HepG2 (cell line): ENCODE results near the gene ADAM22. TPM values are rescaled to one million over a fixed set of nuclear protein-coding genes. Genes with fewer than 3 reads are reported as not detected.

Source experiments
- ATAC-seq: fragments of 200-7000 bp; cut with Tn5 transposase; 3 replicates; pipeline ENCODE4 v1.9.1; 2020; ENCODE audit warnings: mild to moderate bottlenecking, moderate library complexity
- BruUV-seq: library from RNA; stranded (reverse); fragments of 400-500 nt; replicated peaks from 2 replicates; lab custom pipeline; 2021; lab: Mats Ljungman, UMichigan
- CTCF ChIA-PET: fragments of 300-600 bp; formaldehyde crosslinking; extraction: SDS; loops from one replicate; lab custom pipeline; 2021; ENCODE audit warnings: low total read pairs, inconsistent platforms, low intra/inter-chr PET ratio; lab: Yijun Ruan, JAX
- POLR2A ChIA-PET: fragments of 350-600 bp; sonication (Branson Sonifier 250); formaldehyde crosslinking; loops from one replicate; lab custom pipeline; 2020; ENCODE audit warnings: antibody characterized with exemption, inconsistent platforms; lab: Yijun Ruan, JAX
- DNase-seq: peaks from one replicate; pipeline ENCODE4 v3.0.0-alpha.2; 2015; ENCODE audit warnings: low spot score
- FAIRE-seq: peaks from 3 replicates; lab custom pipeline; 2011; peaks lifted over from hg19 to GRCh38; lab: Jason Lieb, UNC
- H2AFZ ChIP-seq: one replicate; pipeline ENCODE4 v1.6.1; 2011; ENCODE audit warnings: low read length, inconsistent platforms
- H3K27ac ChIP-seq: fragments of 300-600 bp; 3 replicates; pipeline ENCODE4 v1.8.0; 2011; ENCODE audit warnings: mixed run types, mild to moderate bottlenecking, mixed read lengths, low read length, inconsistent platforms; ENCODE audit not compliant: insufficient read depth; ENCODE audit errors: extremely low read length
- H3K27me3 ChIP-seq, 2 experiments: fragments of 200-600 bp in 1 of 2; 2 replicates in 1 of 2; 3 replicates in 1 of 2; pipeline versions ENCODE4 v1.6.0 to v1.8.0; 2011; ENCODE audit warnings: low read length in 2 of 2, mild to moderate bottlenecking in 2 of 2, moderate library complexity in 2 of 2, inconsistent platforms in 1 of 2; ENCODE audit not compliant: insufficient read depth in 2 of 2, control insufficient read depth in 1 of 2
- H3K36me3 ChIP-seq, 2 experiments: fragments of 200-600 bp in 1 of 2; replicated peaks in 1 of 2; 2 replicates in 1 of 2; 3 replicates in 1 of 2; pipeline versions ENCODE4 v1.5.1 to v1.8.0; 2011; ENCODE audit warnings: low read length in 2 of 2, inconsistent platforms in 1 of 2; ENCODE audit not compliant: insufficient read depth in 2 of 2, control insufficient read depth in 1 of 2
- H3K4me1 ChIP-seq: 2 replicates; pipeline ENCODE4 v1.5.1; 2012; ENCODE audit warnings: low read length, inconsistent platforms; ENCODE audit not compliant: insufficient read depth
- H3K4me2 ChIP-seq: 2 replicates; pipeline ENCODE4 v1.6.0; 2011; ENCODE audit warnings: low read depth, low read length, inconsistent platforms
- H3K4me3 ChIP-seq, 3 experiments: fragments of 200-600 bp in 1 of 3; sonication (generic), shearing (Covaris generic) in 1 of 3; replicated peaks in 1 of 3; 2 replicates each; pipeline ENCODE4 v1.5.1; 2011 to 2016; ENCODE audit warnings: low read length in 3 of 3, inconsistent platforms in 2 of 3, low read depth in 2 of 3, mild to moderate bottlenecking in 2 of 3, control low read depth in 1 of 3, mixed read lengths in 1 of 3; ENCODE audit not compliant: insufficient read depth in 1 of 3
- H3K79me2 ChIP-seq: one replicate; pipeline ENCODE4 v1.6.1; 2011; ENCODE audit warnings: low read length, inconsistent platforms; ENCODE audit not compliant: insufficient read depth
- H3K9ac ChIP-seq: 2 replicates; pipeline ENCODE4 v1.6.0; 2011; ENCODE audit warnings: mild to moderate bottlenecking, low read depth, low read length, inconsistent platforms; ENCODE audit not compliant: insufficient read depth
- H3K9me3 ChIP-seq: 2 replicates; pipeline ENCODE4 v1.5.1; 2012; ENCODE audit warnings: mild to moderate bottlenecking, low read length
- H4K20me1 ChIP-seq: 2 replicates; pipeline ENCODE4 v1.6.0; 2011; ENCODE audit warnings: inconsistent platforms, mild to moderate bottlenecking, low read length, moderate library complexity; ENCODE audit not compliant: insufficient read depth
- EP300 ChIP-seq, 3 experiments: sonication (generic) in 1 of 3; formaldehyde crosslinking in 1 of 3; IDR thresholded peaks; 2 replicates each; pipeline versions ENCODE4 v1.5.1 to v1.6.1; 2011 to 2020; ENCODE audit warnings: low read depth in 2 of 3, low read length in 2 of 3, borderline replicate concordance in 1 of 3, improper control_type of control experiment in 1 of 3, mild to moderate bottlenecking in 1 of 3, missing genetic modification reagents in 1 of 3, moderate library complexity in 1 of 3
- IRF2 ChIP-seq: IDR thresholded peaks from 2 replicates; pipeline ENCODE4 v1.6.1; 2018; ENCODE audit warnings: missing genetic modification reagents, missing compliant biosample characterization
- NFYB ChIP-seq: sonication (generic); formaldehyde crosslinking; IDR thresholded peaks from 2 replicates; pipeline ENCODE4 v1.4.0; 2020; ENCODE audit warnings: missing genetic modification reagents
- NRL ChIP-seq: sonication (generic); formaldehyde crosslinking; IDR thresholded peaks from 2 replicates; pipeline ENCODE4 v1.5.0; 2020; ENCODE audit warnings: missing genetic modification reagents, mild to moderate bottlenecking, moderate library complexity, borderline replicate concordance
- THAP11 ChIP-seq: IDR thresholded peaks from 2 replicates; pipeline ENCODE4 v1.6.1; 2016; ENCODE audit warnings: missing biosample characterization, missing genetic modification reagents
- in situ Hi-C: cut with HindIII; loops from 2 replicates; pipeline ENCODE4 v1.10.0; 2017; ENCODE audit warnings: low pct_unique_long_range_greater_than_20kb; ENCODE audit not compliant: extremely low pct_ligation_motif_present
- intact Hi-C: fragments of 100-400 bp; cut with micrococcal nuclease; formaldehyde crosslinking; loops from one replicate; pipeline ENCODE4 v1.10.0; 2022; ENCODE audit not compliant: unreplicated experiment
- polyA plus RNA-seq, 8 experiments: library from polyadenylated mRNA; depleted of rRNA in 3 of 8; stranded (reverse) in 7 of 8; unstranded in 1 of 8; fragments of >200 nt; fragmentation: Illumina TruSeq in 4 of 8; extraction: Trizol in 4 of 8; gene quantifications; 2 replicates each; pipeline versions ENCODE4 v1.2.1 to v1.2.3, GENCODE V29; 2011 to 2016; ENCODE audit warnings: low read depth in 4 of 8, missing spikeins in 1 of 8, mixed read lengths in 1 of 8; ENCODE audit not compliant: insufficient read depth in 1 of 8
- total RNA-seq, 5 experiments: library from RNA; depleted of rRNA; stranded (reverse); fragments of >200 nt; fragmentation: Illumina TruSeq; extraction: Trizol; gene quantifications; 2 replicates each; pipeline ENCODE4 v1.2.3, GENCODE V29; 2016; ENCODE audit warnings: low read depth in 1 of 5
- TF ChIP-seq, protein P1 (sequence below), 2 experiments: fragments of 450-650 bp in 1 of 2; sonication (generic) in 1 of 2; formaldehyde crosslinking in 1 of 2; IDR thresholded peaks; 2 replicates each; pipeline versions ENCODE4 v1.6.1 to v1.8.0; 2016 to 2022; ENCODE audit warnings: antibody characterized with exemption in 1 of 2, mild to moderate bottlenecking in 1 of 2, missing genetic modification reagents in 1 of 2
- TF ChIP-seq, protein P2 (sequence below): sonication (generic); formaldehyde crosslinking; IDR thresholded peaks from 2 replicates; pipeline ENCODE4 v1.8.0; 2022; ENCODE audit warnings: mild to moderate bottlenecking, missing genetic modification reagents, moderate library complexity
- TF ChIP-seq, protein P3 (sequence below): sonication (generic); formaldehyde crosslinking; IDR thresholded peaks from 2 replicates; pipeline ENCODE4 v1.4.0; 2020; ENCODE audit warnings: missing genetic modification reagents, borderline replicate concordance

Gene ADAM22
- total and polyA plus RNA-seq, 2 of the 13 experiments (the other 11 are each of a cell fraction or from before 2014, with no cell fraction given) = 1.9 to 6.7 TPM

DNA sequence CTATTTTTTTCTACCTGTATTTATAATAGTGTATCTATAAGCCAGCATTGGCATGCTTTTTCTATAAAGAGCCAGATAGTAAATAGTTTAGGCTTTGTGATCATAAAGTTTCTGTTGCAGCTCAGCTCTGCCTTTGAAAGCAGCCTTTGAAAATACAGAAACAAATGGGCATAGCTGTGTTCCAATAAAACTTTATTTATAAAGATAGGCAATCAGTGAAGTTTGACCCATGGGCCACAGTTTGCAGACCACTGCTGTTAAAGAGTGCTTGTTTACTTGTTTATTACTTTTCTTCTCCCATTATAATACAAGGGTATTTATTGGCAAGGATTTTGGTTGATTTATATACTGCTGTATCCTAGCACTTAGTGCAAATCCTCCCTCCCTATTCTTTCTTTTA lies 213.3 kb downstream of the ADAM22 start:
- POLR2A ChIA-PET = no interaction called here
- CTCF ChIA-PET = no interaction called here

More for the DNA sequence above, 213.3 kb downstream of the ADAM22 start:
- H3K36me3 ChIP-seq = no peaks in the 10 kb centered on the region
- no peak overlapping the region for H3K4me3 ChIP-seq
- no peak overlapping the region for H3K4me2 ChIP-seq
- H4K20me1 ChIP-seq = no peaks in the 10 kb centered on the region
- TF ChIP-seq EP300 (IDR thresholded peaks at IDR 0.05; ENCODE audit: low read depth in 2 of 2, low read length in 2 of 2) (no peak), EP300 (CRISPR knock-in tag; IDR thresholded peaks at IDR 0.05; ENCODE audit: borderline replicate concordance) (no peak), NRL (CRISPR knock-in tag) (no peak), THAP11 (CRISPR knock-in tag) (no peak), NFYB (CRISPR knock-in tag) (no peak), IRF2 (CRISPR knock-in tag) (no peak)
- TF ChIP-seq, protein P1, sequence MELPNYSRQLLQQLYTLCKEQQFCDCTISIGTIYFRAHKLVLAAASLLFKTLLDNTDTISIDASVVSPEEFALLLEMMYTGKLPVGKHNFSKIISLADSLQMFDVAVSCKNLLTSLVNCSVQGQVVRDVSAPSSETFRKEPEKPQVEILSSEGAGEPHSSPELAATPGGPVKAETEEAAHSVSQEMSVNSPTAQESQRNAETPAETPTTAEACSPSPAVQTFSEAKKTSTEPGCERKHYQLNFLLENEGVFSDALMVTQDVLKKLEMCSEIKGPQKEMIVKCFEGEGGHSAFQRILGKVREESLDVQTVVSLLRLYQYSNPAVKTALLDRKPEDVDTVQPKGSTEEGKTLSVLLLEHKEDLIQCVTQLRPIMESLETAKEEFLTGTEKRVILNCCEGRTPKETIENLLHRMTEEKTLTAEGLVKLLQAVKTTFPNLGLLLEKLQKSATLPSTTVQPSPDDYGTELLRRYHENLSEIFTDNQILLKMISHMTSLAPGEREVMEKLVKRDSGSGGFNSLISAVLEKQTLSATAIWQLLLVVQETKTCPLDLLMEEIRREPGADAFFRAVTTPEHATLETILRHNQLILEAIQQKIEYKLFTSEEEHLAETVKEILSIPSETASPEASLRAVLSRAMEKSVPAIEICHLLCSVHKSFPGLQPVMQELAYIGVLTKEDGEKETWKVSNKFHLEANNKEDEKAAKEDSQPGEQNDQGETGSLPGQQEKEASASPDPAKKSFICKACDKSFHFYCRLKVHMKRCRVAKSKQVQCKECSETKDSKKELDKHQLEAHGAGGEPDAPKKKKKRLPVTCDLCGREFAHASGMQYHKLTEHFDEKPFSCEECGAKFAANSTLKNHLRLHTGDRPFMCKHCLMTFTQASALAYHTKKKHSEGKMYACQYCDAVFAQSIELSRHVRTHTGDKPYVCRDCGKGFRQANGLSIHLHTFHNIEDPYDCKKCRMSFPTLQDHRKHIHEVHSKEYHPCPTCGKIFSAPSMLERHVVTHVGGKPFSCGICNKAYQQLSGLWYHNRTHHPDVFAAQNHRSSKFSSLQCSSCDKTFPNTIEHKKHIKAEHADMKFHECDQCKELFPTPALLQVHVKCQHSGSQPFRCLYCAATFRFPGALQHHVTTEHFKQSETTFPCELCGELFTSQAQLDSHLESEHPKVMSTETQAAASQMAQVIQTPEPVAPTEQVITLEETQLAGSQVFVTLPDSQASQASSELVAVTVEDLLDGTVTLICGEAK (IDR thresholded peaks at IDR 0.05) = no peak
- TF ChIP-seq, protein P1 (CRISPR knock-in tag; IDR thresholded peaks at IDR 0.05) = peak; percentile 89; the same call in 1 of the 2 replicates
- TF ChIP-seq, protein P2, sequence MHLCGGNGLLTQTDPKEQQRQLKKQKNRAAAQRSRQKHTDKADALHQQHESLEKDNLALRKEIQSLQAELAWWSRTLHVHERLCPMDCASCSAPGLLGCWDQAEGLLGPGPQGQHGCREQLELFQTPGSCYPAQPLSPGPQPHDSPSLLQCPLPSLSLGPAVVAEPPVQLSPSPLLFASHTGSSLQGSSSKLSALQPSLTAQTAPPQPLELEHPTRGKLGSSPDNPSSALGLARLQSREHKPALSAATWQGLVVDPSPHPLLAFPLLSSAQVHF (CRISPR knock-in tag) = no peak
- TF ChIP-seq, protein P3, sequence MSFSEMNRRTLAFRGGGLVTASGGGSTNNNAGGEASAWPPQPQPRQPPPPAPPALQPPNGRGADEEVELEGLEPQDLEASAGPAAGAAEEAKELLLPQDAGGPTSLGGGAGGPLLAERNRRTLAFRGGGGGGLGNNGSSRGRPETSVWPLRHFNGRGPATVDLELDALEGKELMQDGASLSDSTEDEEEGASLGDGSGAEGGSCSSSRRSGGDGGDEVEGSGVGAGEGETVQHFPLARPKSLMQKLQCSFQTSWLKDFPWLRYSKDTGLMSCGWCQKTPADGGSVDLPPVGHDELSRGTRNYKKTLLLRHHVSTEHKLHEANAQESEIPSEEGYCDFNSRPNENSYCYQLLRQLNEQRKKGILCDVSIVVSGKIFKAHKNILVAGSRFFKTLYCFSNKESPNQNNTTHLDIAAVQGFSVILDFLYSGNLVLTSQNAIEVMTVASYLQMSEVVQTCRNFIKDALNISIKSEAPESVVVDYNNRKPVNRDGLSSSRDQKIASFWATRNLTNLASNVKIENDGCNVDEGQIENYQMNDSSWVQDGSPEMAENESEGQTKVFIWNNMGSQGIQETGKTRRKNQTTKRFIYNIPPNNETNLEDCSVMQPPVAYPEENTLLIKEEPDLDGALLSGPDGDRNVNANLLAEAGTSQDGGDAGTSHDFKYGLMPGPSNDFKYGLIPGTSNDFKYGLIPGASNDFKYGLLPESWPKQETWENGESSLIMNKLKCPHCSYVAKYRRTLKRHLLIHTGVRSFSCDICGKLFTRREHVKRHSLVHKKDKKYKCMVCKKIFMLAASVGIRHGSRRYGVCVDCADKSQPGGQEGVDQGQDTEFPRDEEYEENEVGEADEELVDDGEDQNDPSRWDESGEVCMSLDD (CRISPR knock-in tag) = no peak
- no peaks in the 10 kb centered on the region for H3K27me3 ChIP-seq
- FAIRE-seq = no peak
- no TSS peak for BruUV-seq
- no peaks in the 10 kb centered on the region for H3K79me2 ChIP-seq
- no peak for DNase-seq
- in situ Hi-C loops (no loop called here), intact Hi-C loops (no loop called here)
- H3K9ac ChIP-seq = no peak overlapping the region
- ATAC-seq = no peak
- peaks cover 21% of the 10 kb centered on the region for H3K4me1 ChIP-seq
- H3K9me3 ChIP-seq = no peaks in the 10 kb centered on the region
- no peak overlapping the region for H3K27ac ChIP-seq
- H2AFZ ChIP-seq = no peak overlapping the region
